IMR-90 (cell line): Measurements from ENCODE around the gene CACNA2D4. TPM values are rescaled to one million over a fixed set of nuclear protein-coding genes. Genes with fewer than 3 reads are reported as not detected.
A peak's percentile ranks its signal among the peaks of the same experiment; 100 is the strongest.

ENCODE experiments used
- ATAC-seq: fragments of 200-7000 bp; cut with Tn5 transposase; 2 replicates; pipeline ENCODE4 v1.9.1; 2020; ENCODE audit warnings: low read depth, mild to moderate bottlenecking, moderate library complexity
- BruUV-seq: library from RNA; stranded (reverse); fragments of 400-500 nt; replicated peaks from 2 replicates; lab custom pipeline; 2021; lab: Mats Ljungman, UMichigan
- CTCF ChIA-PET: fragments of 300-600 bp; formaldehyde crosslinking; extraction: SDS; loops from one replicate; lab custom pipeline; 2021; ENCODE audit warnings: antibody characterized with exemption; lab: Yijun Ruan, JAX
- POLR2A ChIA-PET: fragments of 300-600 bp; sonication (Branson Sonifier 250); formaldehyde crosslinking; loops from one replicate; lab custom pipeline; 2022; ENCODE audit warnings: antibody characterized with exemption; ENCODE audit not compliant: unreplicated experiment; lab: Charles Lee
- DNase-seq: peaks from one replicate; pipeline ENCODE4 v3.0.0; 2013
- H2AFZ ChIP-seq: replicated peaks from 2 replicates; pipeline ENCODE3; 2013; ENCODE audit warnings: low read length, mild to moderate bottlenecking; ENCODE audit not compliant: poor library complexity
- H2AK5ac ChIP-seq: 2 replicates; pipeline ENCODE4 v1.6.1; 2013; ENCODE audit warnings: low read depth, low read length, inconsistent platforms
- H2AK9ac ChIP-seq: replicated peaks from 2 replicates; pipeline ENCODE3; 2013; ENCODE audit warnings: mild to moderate bottlenecking, low read depth, low read length, moderate library complexity; ENCODE audit not compliant: poor library complexity
- H2BK120ac ChIP-seq: 2 replicates; pipeline ENCODE4 v1.6.1; 2013; ENCODE audit warnings: low read depth, low read length, inconsistent platforms
- H2BK15ac ChIP-seq: 3 replicates; pipeline ENCODE4 v1.6.1; 2013; ENCODE audit warnings: low read depth, low read length, inconsistent platforms
- H2BK20ac ChIP-seq: 2 replicates; pipeline ENCODE4 v1.6.1; 2013; ENCODE audit warnings: low read depth, mild to moderate bottlenecking, inconsistent platforms, low read length, moderate library complexity
- H2BK5ac ChIP-seq: 2 replicates; pipeline ENCODE4 v1.6.1; 2013; ENCODE audit warnings: mild to moderate bottlenecking, low read depth, low read length, inconsistent platforms; ENCODE audit not compliant: poor library complexity, severe bottlenecking
- H3K14ac ChIP-seq: replicated peaks from 2 replicates; pipeline ENCODE4 v1.6.1; 2013; ENCODE audit warnings: low read depth, low read length, inconsistent platforms
- H3K18ac ChIP-seq: 2 replicates; pipeline ENCODE4 v1.6.1; 2013; ENCODE audit warnings: low read depth, low read length, control low read depth
- H3K23ac ChIP-seq: 2 replicates; pipeline ENCODE4 v1.6.1; 2013; ENCODE audit warnings: low read depth, low read length, inconsistent platforms
- H3K27ac ChIP-seq: 2 replicates; pipeline ENCODE4 v1.5.1; 2013; ENCODE audit warnings: mild to moderate bottlenecking, control low read depth, low read length; ENCODE audit not compliant: insufficient read depth
- H3K27me3 ChIP-seq: 2 replicates; pipeline ENCODE4 v1.6.1; 2013; ENCODE audit warnings: low read length; ENCODE audit not compliant: control insufficient read depth, insufficient read depth
- H3K36me3 ChIP-seq: 2 replicates; pipeline ENCODE4 v1.6.1; 2013; ENCODE audit warnings: low read length, mixed read lengths; ENCODE audit not compliant: control insufficient read depth, insufficient read depth
- H3K4ac ChIP-seq: 2 replicates; pipeline ENCODE4 v1.6.1; 2013; ENCODE audit warnings: low read depth, low read length, inconsistent platforms
- H3K4me1 ChIP-seq: 2 replicates; pipeline ENCODE4 v1.6.1; 2013; ENCODE audit warnings: low read length, mixed read lengths; ENCODE audit not compliant: control insufficient read depth, insufficient read depth
- H3K4me2 ChIP-seq: 2 replicates; pipeline ENCODE4 v1.6.1; 2013; ENCODE audit warnings: low read depth, mild to moderate bottlenecking, control low read depth, low read length, moderate library complexity
- H3K4me3 ChIP-seq: 2 replicates; pipeline ENCODE4 v1.5.1; 2013; ENCODE audit warnings: low read depth, mild to moderate bottlenecking, control low read depth, low read length, moderate library complexity; ENCODE audit not compliant: insufficient read depth
- H3K56ac ChIP-seq: 2 replicates; pipeline ENCODE4 v1.6.1; 2013; ENCODE audit warnings: low read length, inconsistent platforms; ENCODE audit not compliant: insufficient read depth; ENCODE audit errors: extremely low read depth
- H3K79me1 ChIP-seq, 2 experiments: 2 replicates each; pipeline ENCODE4 v1.6.1; 2013; ENCODE audit warnings: low read length in 2 of 2, inconsistent platforms in 1 of 2, low read depth in 1 of 2
- H3K9ac ChIP-seq: 2 replicates; pipeline ENCODE4 v1.6.1; 2013; ENCODE audit warnings: low read depth, low read length, control low read depth
- H3K9me1 ChIP-seq: 2 replicates; pipeline ENCODE4 v1.6.1; 2013; ENCODE audit warnings: low read length, inconsistent platforms; ENCODE audit not compliant: insufficient read depth
- H3K9me3 ChIP-seq: 2 replicates; pipeline ENCODE4 v1.6.1; 2013; ENCODE audit warnings: low read length; ENCODE audit not compliant: control insufficient read depth, insufficient read depth
- H4K20me1 ChIP-seq: 2 replicates; pipeline ENCODE4 v1.6.1; 2013; ENCODE audit warnings: low read length, inconsistent platforms; ENCODE audit not compliant: insufficient read depth
- H4K5ac ChIP-seq: 2 replicates; pipeline ENCODE4 v1.6.1; 2013; ENCODE audit warnings: mild to moderate bottlenecking, low read depth, low read length, control low read depth
- H4K8ac ChIP-seq, 2 experiments: 2 replicates each; pipeline ENCODE4 v1.6.1; 2013; ENCODE audit warnings: low read depth in 2 of 2, low read length in 2 of 2, control low read depth in 1 of 2, inconsistent platforms in 1 of 2
- H4K91ac ChIP-seq: 2 replicates; pipeline ENCODE4 v1.6.1; 2013; ENCODE audit warnings: low read depth, low read length, inconsistent platforms; ENCODE audit not compliant: insufficient read depth
- BHLHE40 ChIP-seq: fragments of 150-350 bp; IDR thresholded peaks from 2 replicates; pipeline ENCODE4 v1.6.1; 2016; ENCODE audit warnings: mild to moderate bottlenecking, low read depth, low read length
- CEBPB ChIP-seq: IDR thresholded peaks from 2 replicates; pipeline ENCODE4 v1.6.1; 2012; ENCODE audit warnings: low read depth, low read length, improper control_type of control experiment
- CHD1 ChIP-seq: IDR thresholded peaks from 2 replicates; pipeline ENCODE4 v1.6.1; 2012; ENCODE audit warnings: low read depth, low read length, improper control_type of control experiment
- FOS ChIP-seq: fragments of 150-350 bp; IDR thresholded peaks from 2 replicates; pipeline ENCODE4 v1.6.1; 2016; ENCODE audit warnings: low read depth, low read length
- MAFK ChIP-seq: IDR thresholded peaks from 2 replicates; pipeline ENCODE4 v1.6.1; 2012; ENCODE audit warnings: low read depth, low read length, improper control_type of control experiment
- MAZ ChIP-seq: IDR thresholded peaks from 2 replicates; pipeline ENCODE4 v1.6.1; 2012; ENCODE audit warnings: low read depth, mild to moderate bottlenecking, low read length, improper control_type of control experiment, moderate library complexity, borderline replicate concordance
- MXI1 ChIP-seq: IDR thresholded peaks from 2 replicates; pipeline ENCODE4 v1.6.1; 2012; ENCODE audit warnings: low read depth, mild to moderate bottlenecking, low read length, moderate library complexity, borderline replicate concordance
- NFE2L2 ChIP-seq: fragments of 150-350 bp; IDR thresholded peaks from 2 replicates; pipeline ENCODE4 v1.6.1; 2016; ENCODE audit warnings: low read depth, mild to moderate bottlenecking, low read length
- POLR2A ChIP-seq: IDR thresholded peaks from 2 replicates; pipeline ENCODE4 v1.6.1; 2012; ENCODE audit warnings: mild to moderate bottlenecking, low read depth, low read length
- RAD21 ChIP-seq: IDR thresholded peaks from 2 replicates; pipeline ENCODE4 v1.6.1; 2012; ENCODE audit warnings: low read length, improper control_type of control experiment
- RCOR1 ChIP-seq: IDR thresholded peaks from 2 replicates; pipeline ENCODE4 v1.6.1; 2012; ENCODE audit warnings: mild to moderate bottlenecking, low read length, improper control_type of control experiment; ENCODE audit not compliant: insufficient replicate concordance
- RFX5 ChIP-seq: IDR thresholded peaks from 2 replicates; pipeline ENCODE4 v1.8.0; 2012; ENCODE audit warnings: low read depth, mild to moderate bottlenecking, low read length, moderate library complexity
- SMC3 ChIP-seq: fragments of 150-350 bp; IDR thresholded peaks from 2 replicates; pipeline ENCODE4 v1.6.1; 2016; ENCODE audit warnings: low read depth, mild to moderate bottlenecking, antibody characterized with exemption, low read length, moderate library complexity
- WGBS, 2 experiments: methylation state at CpG; one replicate each; pipeline versions ENCODE4 v1.1.5 to v1.1.7; 2013; ENCODE audit warnings: missing lambda C conversion rate in 2 of 2; ENCODE audit not compliant: insufficient read length in 1 of 2; ENCODE audit errors: extremely low coverage in 2 of 2; 5-methylcytosine and 5-hydroxymethylcytosine counted together
- dilution Hi-C: fragments of 300-500 bp; cut with HindIII; formaldehyde crosslinking; loops from one replicate; pipeline ENCODE4 v1.14.3; 2018; ENCODE audit warnings: low sequenced_read_pairs; ENCODE audit not compliant: unreplicated experiment
- in situ Hi-C: fragments of 300-500 bp; cut with MboI; formaldehyde crosslinking; loops from 3 replicates; pipeline ENCODE4 v1.14.3; 2019; ENCODE audit warnings: low sequenced_read_pairs, inconsistent platforms, mixed read lengths
- intact Hi-C: fragments of 100-400 bp; cut with micrococcal nuclease; formaldehyde crosslinking; loops from 2 replicates; pipeline ENCODE4 v1.10.0; 2022
- polyA plus RNA-seq, 3 experiments: library from polyadenylated mRNA; depleted of rRNA; stranded (reverse); fragments of >200 nt; gene quantifications; 2 replicates each; pipeline ENCODE4 v1.2.3, GENCODE V29; 2012; ENCODE audit warnings: low replicate concordance in 1 of 3
- total RNA-seq: library from RNA; depleted of rRNA; stranded (reverse); fragments of >200 nt; gene quantifications from 2 replicates; pipeline ENCODE4 v1.2.3, GENCODE V29; 2012
- TF ChIP-seq, protein P1 (sequence below): fragments of 150-350 bp; IDR thresholded peaks from 2 replicates; pipeline ENCODE4 v1.6.1; 2017; ENCODE audit warnings: mild to moderate bottlenecking, antibody characterized with exemption, low read length, low read depth
- TF ChIP-seq, protein P2 (sequence below): fragments of 150-350 bp; IDR thresholded peaks from 2 replicates; pipeline ENCODE4 v1.6.1; 2016; ENCODE audit warnings: low read depth, mild to moderate bottlenecking, low read length, moderate library complexity, borderline replicate concordance

Gene CACNA2D4
- total and polyA plus RNA-seq, 2 of the 4 experiments (the other 2 are of a cell fraction) = 0.18 to 0.22 TPM

DNA sequence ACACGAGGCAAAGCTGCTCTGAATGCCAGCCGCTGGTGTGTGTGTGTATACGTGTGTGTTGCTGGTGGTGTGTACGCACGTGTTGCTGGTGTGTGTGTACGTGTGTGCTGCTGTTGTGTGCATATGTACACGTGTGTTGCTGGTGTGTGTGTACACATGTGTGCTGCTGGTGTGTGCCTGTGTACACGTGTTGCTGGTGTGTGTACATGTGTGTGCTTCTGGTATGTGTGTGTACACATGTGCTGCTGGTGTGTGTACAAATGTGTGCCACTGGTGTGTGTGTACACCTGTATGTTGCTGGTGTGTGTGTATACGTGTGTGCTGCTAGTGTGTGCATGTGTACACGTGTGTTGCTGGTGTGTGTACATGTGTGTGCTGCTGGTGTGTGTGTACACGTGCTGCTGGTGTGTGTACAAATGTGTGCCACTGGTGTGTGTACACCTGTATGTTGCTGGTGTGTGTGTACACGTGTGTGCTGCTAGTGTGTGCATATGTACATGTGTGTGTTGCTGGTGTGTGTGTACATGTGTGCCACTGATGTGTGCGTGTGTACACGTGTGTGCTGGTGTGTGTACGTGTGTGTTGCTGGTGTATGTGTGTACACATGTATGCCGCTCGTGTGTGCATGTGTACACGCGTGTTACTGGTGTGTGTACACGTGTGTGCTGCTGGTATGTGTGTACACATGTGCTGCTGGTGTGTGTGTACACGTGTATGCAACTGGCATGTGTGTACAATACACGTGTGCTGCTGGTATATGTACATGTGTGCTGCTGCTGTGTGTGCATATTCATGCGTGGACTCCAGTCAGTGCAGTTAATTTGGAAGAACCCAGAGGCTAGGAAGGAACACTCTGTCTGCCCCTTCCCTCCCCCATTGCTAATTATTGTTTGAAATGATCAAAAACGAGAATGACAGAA lies 47.2 kb downstream of the CACNA2D4 start:
- Histone ChIP-seq H3K56ac (no peak overlapping the region), H3K27me3 (peaks cover 50% of the 10 kb centered on the region), H4K8ac (no peak overlapping the region), H3K27ac (no peak overlapping the region), H3K4ac (no peak overlapping the region), H3K23ac (no peak overlapping the region), H2BK20ac (no peak overlapping the region), H3K9me3 (peaks cover 2% of the 10 kb centered on the region; the same call in 1 of the 2 replicates), H4K20me1 (no peaks in the 10 kb centered on the region), H2AK5ac (no peak overlapping the region), H3K18ac (no peak overlapping the region), H4K5ac (no peak overlapping the region), H3K4me2 (no peak overlapping the region), H3K4me3 (no peak overlapping the region), H3K9ac (no peak overlapping the region), H3K36me3 (no peaks in the 10 kb centered on the region), H3K79me1 (no peaks in the 10 kb centered on the region), H2AFZ (peak overlapping the region; percentile 45), H2AK9ac (no peak overlapping the region), H3K9me1 (peaks cover 5% of the 10 kb centered on the region; the same call in 1 of the 2 replicates), H2BK15ac (no peak overlapping the region), H3K14ac (no peak overlapping the region), H4K91ac (no peak overlapping the region), H3K4me1 (no peaks in the 10 kb centered on the region), H2BK120ac (no peak overlapping the region), H2BK5ac (no peak overlapping the region)
- ATAC-seq (no peak), DNase-seq (no peak)
- dilution Hi-C loops = no loop called here
- ChIA-PET CTCF (no interaction called here), POLR2A (no interaction called here)
- intact Hi-C loops = no loop called here
- BruUV-seq = no TSS peak
- WGBS, 2 experiments = 69% methylated on average over 20 of the region's 24 CpGs; no CpG with 5 or more reads in 1 of the 2 experiments
- in situ Hi-C loops = no loop called here
- TF ChIP-seq RFX5 (no peak), RAD21 (no peak), RCOR1 (no peak), CEBPB (no peak), BHLHE40 (no peak), POLR2A (no peak), MAZ (no peak), SMC3 (no peak), MXI1 (no peak), MAFK (no peak), CHD1 (no peak), FOS (no peak), NFE2L2 (no peak)
- TF ChIP-seq, protein P1, sequence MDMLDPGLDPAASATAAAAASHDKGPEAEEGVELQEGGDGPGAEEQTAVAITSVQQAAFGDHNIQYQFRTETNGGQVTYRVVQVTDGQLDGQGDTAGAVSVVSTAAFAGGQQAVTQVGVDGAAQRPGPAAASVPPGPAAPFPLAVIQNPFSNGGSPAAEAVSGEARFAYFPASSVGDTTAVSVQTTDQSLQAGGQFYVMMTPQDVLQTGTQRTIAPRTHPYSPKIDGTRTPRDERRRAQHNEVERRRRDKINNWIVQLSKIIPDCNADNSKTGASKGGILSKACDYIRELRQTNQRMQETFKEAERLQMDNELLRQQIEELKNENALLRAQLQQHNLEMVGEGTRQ = no peak
- TF ChIP-seq, protein P2, sequence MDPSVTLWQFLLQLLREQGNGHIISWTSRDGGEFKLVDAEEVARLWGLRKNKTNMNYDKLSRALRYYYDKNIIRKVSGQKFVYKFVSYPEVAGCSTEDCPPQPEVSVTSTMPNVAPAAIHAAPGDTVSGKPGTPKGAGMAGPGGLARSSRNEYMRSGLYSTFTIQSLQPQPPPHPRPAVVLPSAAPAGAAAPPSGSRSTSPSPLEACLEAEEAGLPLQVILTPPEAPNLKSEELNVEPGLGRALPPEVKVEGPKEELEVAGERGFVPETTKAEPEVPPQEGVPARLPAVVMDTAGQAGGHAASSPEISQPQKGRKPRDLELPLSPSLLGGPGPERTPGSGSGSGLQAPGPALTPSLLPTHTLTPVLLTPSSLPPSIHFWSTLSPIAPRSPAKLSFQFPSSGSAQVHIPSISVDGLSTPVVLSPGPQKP = no peak
